ENCODE measurements around the gene CBARP. TPM values are rescaled to one million over a fixed set of nuclear protein-coding genes. Genes with fewer than 3 reads are reported as not detected.
A peak's percentile ranks its signal among the peaks of the same experiment; 100 is the strongest.

CBARP gene
- total and polyA plus RNA-seq, 2 of the 13 experiments (the other 11 are each of a cell fraction or from before 2014, with no cell fraction given): 1.2 to 1.4 TPM

DNA sequence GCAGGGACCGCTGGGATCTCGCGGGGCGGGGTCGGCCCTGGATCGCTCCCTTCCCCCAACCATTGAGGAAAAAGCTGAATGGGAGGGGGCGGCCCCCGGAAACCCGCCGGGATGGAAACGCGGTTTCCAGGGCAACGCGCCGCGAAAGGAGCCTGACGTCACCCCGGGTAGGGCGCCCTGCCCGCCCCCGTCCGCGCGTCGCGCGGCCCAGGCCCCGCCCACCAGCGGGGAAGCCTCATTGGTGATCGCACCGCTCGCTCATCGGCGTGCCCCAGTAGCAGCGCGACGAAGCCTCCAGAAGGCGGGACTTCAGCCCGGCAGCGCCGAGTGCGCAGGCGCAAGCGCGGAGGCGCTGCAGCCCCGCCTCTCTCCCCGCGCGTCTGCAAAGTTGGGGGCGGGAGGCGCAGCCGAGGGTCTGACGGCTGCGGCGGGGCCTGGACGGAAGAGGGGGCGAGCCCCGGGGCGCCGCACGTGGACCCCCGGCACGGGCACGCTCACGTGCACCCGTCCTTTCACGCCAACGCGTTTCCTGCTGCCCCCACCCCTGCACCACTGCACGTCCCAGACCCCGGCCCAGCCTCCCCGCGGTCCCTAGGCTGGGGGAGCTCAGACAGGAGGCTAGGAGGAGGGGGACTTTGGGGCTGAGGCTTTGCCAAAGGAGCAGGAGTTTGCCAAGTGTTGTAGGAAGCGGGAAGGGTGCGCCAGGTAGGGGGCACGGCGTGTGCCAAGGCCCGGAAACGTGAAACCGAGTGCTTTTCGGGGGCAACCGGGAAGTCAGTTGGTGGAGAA, 23.1 kb upstream of the CBARP start (continued):
- TF ChIP-seq, protein P1, sequence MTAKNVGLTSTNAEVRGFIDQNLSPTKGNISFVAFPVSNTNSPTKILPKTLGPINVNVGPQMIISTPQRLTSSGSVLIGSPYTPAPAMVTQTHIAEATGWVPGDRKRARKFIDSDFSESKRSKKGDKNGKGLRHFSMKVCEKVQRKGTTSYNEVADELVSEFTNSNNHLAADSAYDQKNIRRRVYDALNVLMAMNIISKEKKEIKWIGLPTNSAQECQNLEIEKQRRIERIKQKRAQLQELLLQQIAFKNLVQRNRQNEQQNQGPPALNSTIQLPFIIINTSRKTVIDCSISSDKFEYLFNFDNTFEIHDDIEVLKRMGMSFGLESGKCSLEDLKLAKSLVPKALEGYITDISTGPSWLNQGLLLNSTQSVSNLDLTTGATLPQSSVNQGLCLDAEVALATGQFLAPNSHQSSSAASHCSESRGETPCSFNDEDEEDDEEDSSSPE (CRISPR knock-in tag; IDR thresholded peaks at IDR 0.05): peak; percentile 65
- no peak for TF ChIP-seq ATRX (CRISPR knock-in tag; IDR thresholded peaks at IDR 0.05; ENCODE audit: borderline replicate concordance)
- TF ChIP-seq, protein P2, sequence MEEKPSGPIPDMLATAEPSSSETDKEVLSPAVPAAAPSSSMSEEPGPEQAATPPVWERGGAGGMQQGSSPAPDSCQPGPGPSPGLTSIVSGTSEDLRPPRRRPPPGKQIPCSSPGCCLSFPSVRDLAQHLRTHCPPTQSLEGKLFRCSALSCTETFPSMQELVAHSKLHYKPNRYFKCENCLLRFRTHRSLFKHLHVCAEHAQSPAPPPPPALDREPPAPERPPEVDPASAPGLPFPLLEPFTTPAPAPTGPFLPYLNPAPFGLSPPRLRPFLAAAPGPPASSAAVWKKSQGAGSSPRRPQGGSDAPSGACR (CRISPR knock-in tag; IDR thresholded peaks at IDR 0.05): 0 out of 2 replicates have a peak, but pooled peaks have one; percentile 19
- TF ChIP-seq ZNF577 (CRISPR knock-in tag; IDR thresholded peaks at IDR 0.05; ENCODE audit: borderline replicate concordance, low read depth): no peak
- peak; percentile 93 for TF ChIP-seq AGO1 (IDR thresholded peaks at IDR 0.05; ENCODE audit: low read depth, low read length, poor library complexity, severe bottlenecking)
- TF ChIP-seq, protein P3, sequence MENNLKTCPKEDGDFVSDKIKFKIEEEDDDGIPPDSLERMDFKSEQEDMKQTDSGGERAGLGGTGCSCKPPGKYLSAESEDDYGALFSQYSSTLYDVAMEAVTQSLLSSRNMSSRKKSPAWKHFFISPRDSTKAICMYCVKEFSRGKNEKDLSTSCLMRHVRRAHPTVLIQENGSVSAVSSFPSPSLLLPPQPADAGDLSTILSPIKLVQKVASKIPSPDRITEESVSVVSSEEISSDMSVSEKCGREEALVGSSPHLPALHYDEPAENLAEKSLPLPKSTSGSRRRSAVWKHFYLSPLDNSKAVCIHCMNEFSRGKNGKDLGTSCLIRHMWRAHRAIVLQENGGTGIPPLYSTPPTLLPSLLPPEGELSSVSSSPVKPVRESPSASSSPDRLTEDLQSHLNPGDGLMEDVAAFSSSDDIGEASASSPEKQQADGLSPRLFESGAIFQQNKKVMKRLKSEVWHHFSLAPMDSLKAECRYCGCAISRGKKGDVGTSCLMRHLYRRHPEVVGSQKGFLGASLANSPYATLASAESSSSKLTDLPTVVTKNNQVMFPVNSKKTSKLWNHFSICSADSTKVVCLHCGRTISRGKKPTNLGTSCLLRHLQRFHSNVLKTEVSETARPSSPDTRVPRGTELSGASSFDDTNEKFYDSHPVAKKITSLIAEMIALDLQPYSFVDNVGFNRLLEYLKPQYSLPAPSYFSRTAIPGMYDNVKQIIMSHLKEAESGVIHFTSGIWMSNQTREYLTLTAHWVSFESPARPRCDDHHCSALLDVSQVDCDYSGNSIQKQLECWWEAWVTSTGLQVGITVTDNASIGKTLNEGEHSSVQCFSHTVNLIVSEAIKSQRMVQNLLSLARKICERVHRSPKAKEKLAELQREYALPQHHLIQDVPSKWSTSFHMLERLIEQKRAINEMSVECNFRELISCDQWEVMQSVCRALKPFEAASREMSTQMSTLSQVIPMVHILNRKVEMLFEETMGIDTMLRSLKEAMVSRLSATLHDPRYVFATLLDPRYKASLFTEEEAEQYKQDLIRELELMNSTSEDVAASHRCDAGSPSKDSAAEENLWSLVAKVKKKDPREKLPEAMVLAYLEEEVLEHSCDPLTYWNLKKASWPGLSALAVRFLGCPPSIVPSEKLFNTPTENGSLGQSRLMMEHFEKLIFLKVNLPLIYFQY (CRISPR knock-in tag; IDR thresholded peaks at IDR 0.05; ENCODE audit: borderline replicate concordance): no peak
- TF ChIP-seq ZNF34 (CRISPR knock-in tag; IDR thresholded peaks at IDR 0.05; ENCODE audit: borderline replicate concordance): no peak
- TF ChIP-seq AHR (CRISPR knock-in tag; IDR thresholded peaks at IDR 0.05): no peak
- TF ChIP-seq DR1 (CRISPR knock-in tag; IDR thresholded peaks at IDR 0.05): no peak
- no peak for TF ChIP-seq XRCC5 (optimal IDR thresholded peaks at IDR 0.05; ENCODE audit: low read length)
- peak; percentile 41; the same call in 1 of the 2 replicates for TF ChIP-seq FOXC1 (CRISPR knock-in tag; IDR thresholded peaks at IDR 0.05; ENCODE audit: borderline replicate concordance)
- TF ChIP-seq HCFC1 (IDR thresholded peaks at IDR 0.05; ENCODE audit: low read depth, low read length): no peak
- TF ChIP-seq, protein P4, sequence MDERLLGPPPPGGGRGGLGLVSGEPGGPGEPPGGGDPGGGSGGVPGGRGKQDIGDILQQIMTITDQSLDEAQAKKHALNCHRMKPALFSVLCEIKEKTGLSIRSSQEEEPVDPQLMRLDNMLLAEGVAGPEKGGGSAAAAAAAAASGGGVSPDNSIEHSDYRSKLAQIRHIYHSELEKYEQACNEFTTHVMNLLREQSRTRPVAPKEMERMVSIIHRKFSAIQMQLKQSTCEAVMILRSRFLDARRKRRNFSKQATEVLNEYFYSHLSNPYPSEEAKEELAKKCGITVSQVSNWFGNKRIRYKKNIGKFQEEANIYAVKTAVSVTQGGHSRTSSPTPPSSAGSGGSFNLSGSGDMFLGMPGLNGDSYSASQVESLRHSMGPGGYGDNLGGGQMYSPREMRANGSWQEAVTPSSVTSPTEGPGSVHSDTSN (CRISPR knock-in tag; IDR thresholded peaks at IDR 0.05): peak; percentile 92
- TF ChIP-seq YEATS2 (CRISPR knock-in tag; IDR thresholded peaks at IDR 0.05; ENCODE audit: borderline replicate concordance): no peak
- peak; percentile 51; the same call in 1 of the 2 replicates for TF ChIP-seq EED (CRISPR knock-in tag; IDR thresholded peaks at IDR 0.05)
- no peak for TF ChIP-seq ZNF557 (CRISPR knock-in tag; IDR thresholded peaks at IDR 0.05)
- peak; percentile 85 for TF ChIP-seq ATF7 (IDR thresholded peaks at IDR 0.05)
- peak; percentile 87 for TF ChIP-seq ATF7 (CRISPR knock-in tag; IDR thresholded peaks at IDR 0.05)
- TF ChIP-seq HNRNPLL (IDR thresholded peaks at IDR 0.05; ENCODE audit: low read depth, low read length, poor library complexity, severe bottlenecking): peak; percentile 46
- TF ChIP-seq SP4 (CRISPR knock-in tag; IDR thresholded peaks at IDR 0.05): peak; percentile 85
- TF ChIP-seq, protein P5, sequence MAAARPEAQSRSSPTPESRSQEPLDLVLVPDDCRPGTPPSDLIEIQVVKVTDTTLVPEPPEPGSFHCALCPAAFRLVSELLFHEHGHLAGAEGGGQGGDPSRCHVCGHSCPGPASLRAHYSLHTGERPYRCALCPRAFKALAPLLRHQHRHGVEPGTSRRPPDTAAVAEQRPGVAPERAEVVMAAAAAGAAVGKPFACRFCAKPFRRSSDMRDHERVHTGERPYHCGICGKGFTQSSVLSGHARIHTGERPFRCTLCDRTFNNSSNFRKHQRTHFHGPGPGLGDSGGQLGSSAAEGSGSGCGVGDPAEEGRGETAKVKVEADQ (CRISPR knock-in tag; IDR thresholded peaks at IDR 0.05; ENCODE audit: borderline replicate concordance): no peak
- peak; percentile 15 for TF ChIP-seq ZEB1 (IDR thresholded peaks at IDR 0.05; ENCODE audit: insufficient replicate concordance, low read depth)
